Measurements from ENCODE around the gene SLX9.

GRCh38 chr21:44921928-44922327 is 17.9 kb upstream of the SLX9 start:
- no peak for TF ChIP-seq ZNF274 (IDR thresholded peaks at IDR 0.05; ENCODE audit: low read depth, low read length)
- no peak for TF ChIP-seq YY1 (IDR thresholded peaks at IDR 0.05; ENCODE audit: insufficient read depth, insufficient read length)

Data from NT2/D1 (cell line).